Measurements from ENCODE around the gene NPR3.
A peak's percentile ranks its signal among the peaks of the same experiment; 100 is the strongest.

NPR3 gene

GRCh38 chr5:32710550-32711361 lies at the start of gene NPR3:
Gene NPR3 (plus strand): TSS chr5:32711321. CDS start chr5:32711777, 456 bp downstream.
- no peak for DNase-seq (ENCODE audit: low spot score)

- DNase-seq (ENCODE audit: low spot score): no peak
Observed at GRCh38 chr5:32664523-32664922, 46.6 kb upstream of the NPR3 start.

GRCh38 chr5:32668552-32668951 lies 42.6 kb upstream of the NPR3 start:
- DNase-seq (ENCODE audit: low spot score): no peak

- DNase-seq (ENCODE audit: low spot score): no peak
Observed at GRCh38 chr5:32673272-32673671, 37.8 kb upstream of the NPR3 start.

- no peak for DNase-seq (ENCODE audit: low spot score)
Observed at GRCh38 chr5:32677023-32677422, 34.1 kb upstream of the NPR3 start.

- no peak for DNase-seq (ENCODE audit: low spot score)
Observed at GRCh38 chr5:32678472-32678871, 32.6 kb upstream of the NPR3 start.

GRCh38 chr5:32679218-32679617 lies 31.9 kb upstream of the NPR3 start:
- DNase-seq (ENCODE audit: low spot score): no peak

GRCh38 chr5:32680183-32680582 lies 30.9 kb upstream of the NPR3 start:
- no peak for DNase-seq (ENCODE audit: low spot score)

- no peak for DNase-seq (ENCODE audit: low spot score)
Observed at GRCh38 chr5:32683125-32683524, 28.0 kb upstream of the NPR3 start.

GRCh38 chr5:32684260-32684659 lies 26.9 kb upstream of the NPR3 start:
- no peak for DNase-seq (ENCODE audit: low spot score)

GRCh38 chr5:32686799-32687498 lies 24.2 kb upstream of the NPR3 start:
- DNase-seq (ENCODE audit: low spot score): no peak

GRCh38 chr5:32687499-32687831 lies 23.7 kb upstream of the NPR3 start:
- DNase-seq (ENCODE audit: low spot score): no peak

GRCh38 chr5:32690153-32690552 lies 21.0 kb upstream of the NPR3 start:
- DNase-seq (ENCODE audit: low spot score): no peak

- DNase-seq (ENCODE audit: low spot score): no peak
Observed at GRCh38 chr5:32690666-32691065, 20.5 kb upstream of the NPR3 start.

- DNase-seq (ENCODE audit: low spot score): no peak
Observed at GRCh38 chr5:32692036-32692746, 18.9 kb upstream of the NPR3 start.

GRCh38 chr5:32703957-32704356 lies 7.2 kb upstream of the NPR3 start:
- no peak for DNase-seq (ENCODE audit: low spot score)

GRCh38 chr5:32707418-32707997 lies 3.6 kb upstream of the NPR3 start:
- DNase-seq (ENCODE audit: low spot score): no peak

- no peak for DNase-seq (ENCODE audit: low spot score)
Observed at GRCh38 chr5:32708949-32709348, 2.2 kb upstream of the NPR3 start.

GRCh38 chr5:32709750-32710549 lies 1.2 kb upstream of the NPR3 start:
- peak; percentile 85 for DNase-seq (ENCODE audit: low spot score)

GRCh38 chr5:32711362-32711680 lies 200 bp downstream of the NPR3 start:
- DNase-seq (ENCODE audit: low spot score): no peak

GRCh38 chr5:32711681-32712480 lies 760 bp downstream of the NPR3 start:
- DNase-seq (ENCODE audit: low spot score): no peak
